Activated naive CD4-positive, alpha-beta T cell treated with anti-CD3 and anti-CD28 coated beads, Interleukin-2, amount 50 U/mL, for 72 hours (primary cell): ENCODE data around the gene ZDHHC22. TPM values are rescaled to one million over a fixed set of nuclear protein-coding genes. Genes with fewer than 3 reads are reported as not detected.

Experiments used
- ATAC-seq, 2 donors: fragments of 150-1000 bp; cut with Tn5 transposase; 2 replicates each; pipeline ENCODE4 v1.10.0; 2021; ENCODE audit warnings: mild to moderate bottlenecking in 2 of 2, moderate library complexity in 2 of 2
- DNase-seq, 2 donors: peaks; one replicate each; pipeline ENCODE4 v3.0.0; 2021 to 2022; ENCODE audit warnings: low spot score in 2 of 2
- H3K27ac Mint-ChIP-seq, 2 donors: one replicate each; pipeline ENCODE4 v1.8.0; 2022; ENCODE audit warnings: mild to moderate bottlenecking in 2 of 2, mixed read lengths in 2 of 2
- H3K36me3 Mint-ChIP-seq, 2 donors: one replicate each; pipeline ENCODE4 v1.8.0; 2022; ENCODE audit warnings: mixed read lengths in 2 of 2
- H3K9me3 Mint-ChIP-seq, 2 donors: one replicate each; pipeline ENCODE4 v1.8.0; 2022; ENCODE audit warnings: mixed read lengths in 2 of 2
- total RNA-seq, 2 donors: library from RNA; stranded (reverse); gene quantifications; one replicate each; pipeline ENCODE4 v1.2.3, GENCODE V29; 2022

Gene ZDHHC22
- total RNA-seq, 2 donors from 2014 or later: not detected

DNA sequence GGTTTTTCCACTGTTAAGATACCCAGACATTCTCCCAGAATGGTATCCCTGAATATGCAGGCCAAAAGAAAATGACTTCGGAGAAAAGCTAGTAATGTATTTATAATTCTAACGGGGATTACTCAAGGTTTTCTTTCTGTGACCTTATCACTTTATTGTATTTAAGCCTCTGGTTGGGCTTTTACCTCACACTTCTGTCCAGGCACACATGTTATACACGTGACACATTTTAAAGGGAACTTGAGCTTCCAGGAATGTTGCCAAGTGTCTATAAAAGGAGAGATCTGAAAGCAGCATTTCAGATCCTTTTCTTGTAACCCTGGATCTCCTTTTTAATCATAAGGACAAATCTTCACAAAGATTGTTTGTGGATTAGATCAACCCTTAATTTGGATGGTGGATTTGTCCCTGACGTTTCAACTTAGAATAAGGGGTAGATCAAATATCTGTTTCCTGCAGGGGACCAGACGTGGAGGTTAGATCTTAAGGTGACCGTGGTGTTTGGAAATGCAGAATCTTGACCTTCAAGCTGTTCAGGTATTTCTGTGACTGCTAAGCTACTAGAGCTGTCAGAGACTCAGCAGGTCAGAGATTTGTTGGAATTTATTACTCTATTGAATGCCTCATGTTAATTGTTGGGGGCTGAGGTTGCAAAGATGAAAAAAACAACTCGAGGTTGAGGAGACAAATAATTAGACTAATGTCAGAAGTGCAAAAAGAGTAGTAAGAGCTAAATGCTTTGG is 42.0 kb downstream of the ZDHHC22 start:
- Mint-ChIP-seq H3K36me3 (peaks cover 5 to 7% of the 10 kb centered on the region in 2 donors), H3K27ac (peak overlapping the region in 1 of 2 donors; percentile 88), H3K9me3 (no peaks in the 10 kb centered on the region)
- ATAC-seq: no peak
- no peak for DNase-seq

DNA sequence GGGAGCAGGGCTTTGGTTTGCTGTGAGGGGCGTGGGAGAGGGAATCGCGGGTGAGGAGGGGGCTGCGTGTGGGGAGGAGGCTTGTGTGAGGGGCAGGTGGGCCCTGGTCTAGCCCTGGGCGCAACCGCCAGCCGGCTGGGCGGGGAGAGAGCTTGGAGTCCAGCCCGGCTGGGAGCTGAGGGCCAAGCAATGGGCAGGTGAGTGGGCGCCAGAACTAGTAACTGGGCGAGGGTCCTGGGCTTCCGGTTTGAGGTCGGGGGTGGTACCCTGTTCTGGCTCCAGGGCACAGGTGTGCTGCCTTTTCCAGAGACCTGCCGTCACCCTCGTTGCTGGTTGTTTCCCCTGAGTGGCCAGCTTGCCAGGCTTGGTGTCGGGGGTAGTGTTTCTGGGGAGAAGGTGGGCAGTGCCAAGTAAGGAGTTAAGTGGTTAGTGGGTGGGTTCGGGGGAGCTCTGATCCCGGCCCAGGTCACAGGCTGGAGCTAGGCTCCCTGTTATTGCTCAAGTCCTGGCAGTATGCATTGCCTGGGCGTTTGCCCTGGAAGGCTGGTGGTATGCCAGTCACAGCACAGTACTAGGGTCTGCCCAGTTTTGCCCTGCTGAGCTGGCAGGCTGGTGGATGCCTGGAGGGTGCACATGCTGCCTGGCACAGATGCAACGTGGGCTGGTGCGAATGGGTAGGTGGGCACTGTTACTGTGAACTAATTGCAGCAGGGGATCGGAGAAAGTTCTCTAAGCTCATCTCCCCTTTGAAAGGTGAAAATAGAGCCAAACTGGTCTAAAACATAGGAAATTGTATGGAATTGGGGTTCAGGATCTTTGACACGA is 42.9 kb downstream of the ZDHHC22 start:
- Mint-ChIP-seq H3K36me3 (peaks cover 5 to 7% of the 10 kb centered on the region in 2 donors), H3K27ac (peak overlapping the region; percentile 88 to 97), H3K9me3 (no peaks in the 10 kb centered on the region)
- no peak for ATAC-seq
- peak; percentile 30 to 65 for DNase-seq

DNA sequence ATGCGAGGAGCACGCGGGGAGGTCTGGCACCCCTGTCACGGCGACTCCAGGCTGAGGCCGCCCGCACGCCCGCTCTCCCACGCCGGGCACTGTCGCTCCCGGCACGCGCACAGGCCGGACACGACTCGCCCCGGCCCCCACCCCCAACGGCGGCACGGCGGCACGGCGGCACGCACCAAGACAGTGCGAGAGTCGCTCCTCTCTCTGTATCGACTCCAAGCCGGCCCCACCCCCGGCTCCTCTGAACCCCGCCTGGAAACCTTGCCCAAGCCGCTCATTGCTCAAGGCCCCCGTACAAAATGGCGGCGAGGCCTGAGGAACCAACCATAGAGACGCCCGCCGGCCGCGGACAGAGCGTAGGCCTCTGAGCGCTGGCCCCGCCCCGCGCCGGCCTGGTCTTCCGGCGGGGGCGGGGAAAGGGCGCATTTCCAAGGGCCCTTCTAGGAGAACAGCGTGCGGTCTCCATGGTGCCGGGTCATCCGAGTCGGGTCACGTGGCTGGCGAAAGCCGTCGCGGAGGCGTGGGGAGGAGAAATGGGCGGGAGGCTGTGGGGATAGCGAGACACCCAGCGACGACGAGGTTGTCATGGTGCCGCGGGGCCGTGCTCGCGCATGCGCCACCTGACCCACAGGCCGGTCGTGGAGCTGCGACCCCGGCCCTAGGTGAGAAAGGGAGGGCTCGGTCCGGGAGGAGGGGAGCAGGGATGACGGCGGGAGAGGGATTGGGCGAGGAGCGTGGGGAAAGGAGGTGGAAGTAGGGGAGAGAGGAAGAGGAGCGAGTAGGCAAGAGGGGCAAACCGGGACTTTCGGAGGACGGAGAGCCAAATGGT is 43.7 kb downstream of the ZDHHC22 start, which contains the start of gene CIPC:
TSS of gene CIPC (plus strand) at position 559 of the 829 bp plus-strand sequence. CDS start 7,451 bp downstream, outside the sequence.
- Mint-ChIP-seq H3K9me3 (no peaks in the 10 kb centered on the region), H3K27ac (peak within 1 kb of the TSS; percentile 88 to 99), H3K36me3 (peaks cover 5 to 7% of the 10 kb centered on the region in 2 donors)
- peak; percentile 98 to 99 for DNase-seq
- ATAC-seq: peak; percentile 91 to 93

DNA sequence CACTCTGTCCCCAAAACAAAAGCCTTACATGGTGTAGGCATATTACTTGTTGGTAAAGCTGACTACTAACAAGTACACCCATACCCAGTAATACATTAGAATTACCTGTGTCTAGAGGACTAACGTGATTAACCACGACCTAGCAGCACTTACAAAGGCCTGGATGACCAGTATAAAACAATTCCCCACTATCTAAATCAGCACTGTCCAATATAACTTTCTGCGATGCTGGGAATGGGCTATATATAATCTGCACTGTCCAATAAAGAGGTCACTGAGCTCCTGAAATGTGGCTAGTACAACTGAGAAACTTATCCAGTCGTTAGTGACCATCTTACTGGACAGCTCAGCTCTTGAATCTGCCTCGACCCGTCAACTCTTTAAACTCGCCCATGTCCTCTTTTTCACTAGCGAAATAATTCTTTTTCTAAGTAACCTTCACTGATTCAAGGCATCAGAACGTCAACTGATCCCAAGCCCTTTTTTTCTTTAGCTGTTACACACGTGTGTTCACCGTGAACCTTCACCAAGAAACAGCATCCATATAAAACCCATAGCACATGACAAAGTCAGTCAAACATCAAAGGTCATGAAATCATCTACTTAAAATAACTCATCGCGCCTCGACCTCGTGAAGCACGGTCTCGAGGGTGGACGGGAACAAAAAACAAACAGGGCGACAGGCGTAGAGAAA is 44.4 kb downstream of the ZDHHC22 start:
- Mint-ChIP-seq H3K9me3 (no peaks in the 10 kb centered on the region), H3K36me3 (peaks cover 5 to 7% of the 10 kb centered on the region in 2 donors), H3K27ac (peak overlapping the region; percentile 88 to 99)
- ATAC-seq (no peak), DNase-seq (no peak)

DNA sequence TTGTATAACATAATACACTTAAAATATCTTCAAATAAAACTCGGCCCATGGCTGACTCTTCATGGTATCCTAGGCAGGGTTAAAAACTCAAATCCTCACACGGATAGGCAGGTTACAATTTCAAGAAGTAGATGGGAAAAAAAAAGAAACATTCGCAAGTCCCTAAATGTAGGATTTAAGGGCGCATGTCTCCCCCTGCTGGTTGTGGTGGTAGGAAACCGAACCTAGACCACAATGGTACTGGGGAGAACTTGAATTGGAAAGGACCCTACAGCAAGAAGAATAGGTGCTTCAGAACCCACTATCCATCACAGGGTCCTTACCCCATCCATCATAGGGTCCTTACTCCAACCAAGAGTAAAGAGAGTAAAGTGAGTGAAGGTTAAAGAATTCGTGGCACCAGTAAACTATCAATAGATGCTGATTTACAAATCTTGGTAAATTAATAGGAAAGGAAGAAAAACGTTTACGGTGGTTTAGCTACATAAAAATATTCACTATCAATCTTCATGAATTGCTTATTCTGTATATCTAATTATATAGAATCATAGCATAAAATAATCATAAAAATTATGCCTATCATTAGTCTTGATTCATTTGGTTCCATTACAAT is 46.8 kb downstream of the ZDHHC22 start:
- peak in 1 of 2 donors; percentile 81 for DNase-seq
- H3K36me3 Mint-ChIP-seq: peaks cover 7 to 8% of the 10 kb centered on the region in 2 donors
- no peak overlapping the region for H3K27ac Mint-ChIP-seq
- no peak for ATAC-seq
- peaks cover 0 to 11% of the 10 kb centered on the region in 2 donors for H3K9me3 Mint-ChIP-seq

DNA sequence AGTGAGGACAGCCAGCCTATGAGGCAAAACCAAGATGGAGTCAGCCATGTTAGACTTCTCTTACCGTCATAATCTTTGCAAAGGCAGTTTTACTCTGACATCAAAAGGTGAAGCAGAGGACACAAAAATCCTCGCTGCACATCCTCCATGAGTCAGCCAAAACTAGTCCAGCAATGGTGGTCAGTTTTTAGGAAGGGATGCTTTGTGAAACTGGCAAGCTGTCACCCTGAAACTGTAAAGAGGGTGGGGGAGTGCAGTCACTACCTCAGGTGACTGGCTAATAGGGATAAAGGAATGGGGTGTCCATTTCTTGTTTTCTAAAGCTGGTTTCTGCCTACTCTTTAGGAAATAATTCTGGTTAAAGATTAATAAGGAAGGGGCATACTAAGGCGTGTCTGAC is 48.9 kb downstream of the ZDHHC22 start:
- Mint-ChIP-seq H3K9me3 (peaks cover 0 to 13% of the 10 kb centered on the region in 2 donors), H3K36me3 (peaks cover 0 to 12% of the 10 kb centered on the region in 2 donors), H3K27ac (no peak overlapping the region)
- DNase-seq: no peak
- ATAC-seq: no peak

DNA sequence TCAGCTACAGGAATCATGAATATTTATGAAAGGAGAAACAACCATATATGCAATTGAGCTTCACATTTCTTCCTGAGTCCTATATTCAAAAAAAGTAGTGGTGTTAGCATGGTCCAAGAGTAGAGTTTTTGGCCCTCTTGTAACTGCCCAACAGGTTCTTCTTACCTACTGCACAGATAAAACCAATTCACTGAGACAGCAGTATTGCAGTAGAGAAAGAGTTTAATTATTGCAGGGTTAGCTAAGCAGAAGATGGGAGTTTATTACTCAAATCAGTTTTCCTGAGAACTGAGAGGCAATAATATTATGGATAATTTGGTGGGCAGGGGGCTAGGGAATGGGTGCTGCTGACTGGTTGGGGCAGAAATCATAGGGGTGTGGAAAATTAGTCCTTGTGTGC is 50.1 kb downstream of the ZDHHC22 start:
- ATAC-seq: no peak
- Mint-ChIP-seq H3K9me3 (peaks cover 0 to 13% of the 10 kb centered on the region in 2 donors), H3K27ac (no peak overlapping the region), H3K36me3 (peaks cover 0 to 6% of the 10 kb centered on the region in 2 donors)
- no peak for DNase-seq

DNA sequence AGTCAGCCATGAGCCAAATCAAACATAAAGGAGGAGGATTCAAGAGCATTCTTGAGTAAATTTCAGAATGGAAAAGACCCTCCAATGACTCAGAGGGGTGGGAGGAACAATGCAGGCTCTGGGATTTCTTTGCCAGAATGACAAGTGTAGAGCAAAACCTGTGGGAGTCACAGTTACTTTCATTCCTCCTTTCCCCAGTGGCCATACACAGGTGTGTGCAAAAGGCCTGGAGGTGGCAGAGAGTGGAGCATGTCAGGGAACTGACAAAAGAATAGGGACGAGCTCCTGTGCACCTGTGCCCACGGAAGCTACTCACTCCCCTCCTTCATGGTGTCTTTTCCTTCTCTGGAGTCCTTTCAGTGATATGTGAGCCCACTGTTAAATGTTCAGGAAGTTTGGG is 52.9 kb downstream of the ZDHHC22 start:
- ATAC-seq (no peak), DNase-seq (no peak)
- H3K36me3 Mint-ChIP-seq: peaks cover 0 to 6% of the 10 kb centered on the region in 2 donors
- H3K27ac Mint-ChIP-seq: no peak overlapping the region
- H3K9me3 Mint-ChIP-seq: peaks cover 0 to 13% of the 10 kb centered on the region in 2 donors

DNA sequence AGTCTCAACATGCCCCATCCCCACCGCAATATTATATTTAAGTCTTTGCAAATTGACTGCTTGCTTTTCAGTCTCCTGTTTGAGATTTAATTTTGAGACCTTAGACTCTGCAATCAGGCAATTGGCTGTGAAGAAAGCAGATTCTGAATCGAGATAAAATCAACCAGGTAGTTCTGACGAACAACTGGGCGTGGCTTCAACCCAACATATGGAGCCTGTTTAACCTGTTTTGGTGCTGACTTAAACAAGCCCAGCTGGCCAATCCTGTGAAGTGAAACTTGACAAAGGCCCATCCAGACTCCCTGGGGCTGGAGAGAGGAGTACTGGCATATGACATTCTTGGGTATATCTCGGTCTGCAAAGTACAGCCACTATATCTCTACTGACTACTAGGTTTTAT is 53.4 kb downstream of the ZDHHC22 start:
- H3K36me3 Mint-ChIP-seq: peaks cover 0 to 6% of the 10 kb centered on the region in 2 donors
- H3K9me3 Mint-ChIP-seq: peaks cover 0 to 13% of the 10 kb centered on the region in 2 donors
- H3K27ac Mint-ChIP-seq: peak overlapping the region in 1 of 2 donors; percentile 18
- DNase-seq (no peak), ATAC-seq (no peak)

DNA sequence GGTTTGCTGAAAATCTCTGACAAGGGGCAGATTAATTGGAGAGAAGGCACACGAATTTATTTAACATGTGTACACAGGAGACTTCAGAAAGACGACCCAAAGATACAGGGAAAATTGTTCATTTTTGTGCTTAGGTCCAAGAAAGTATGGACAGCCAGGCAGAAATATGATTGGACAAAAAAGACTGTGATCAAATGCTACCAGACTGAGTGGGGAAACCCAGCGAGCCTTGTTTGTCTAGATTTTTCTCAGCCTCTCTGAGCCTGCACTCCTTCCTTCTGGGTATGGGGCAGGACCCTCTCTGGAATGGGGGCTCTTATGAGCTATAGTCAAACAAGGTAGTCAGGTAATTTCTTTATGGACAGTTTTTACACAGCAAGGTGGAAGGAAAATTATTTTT is 54.0 kb downstream of the ZDHHC22 start:
- no peak for ATAC-seq
- H3K9me3 Mint-ChIP-seq: peaks cover 0 to 13% of the 10 kb centered on the region in 2 donors
- peak overlapping the region in 1 of 2 donors; percentile 18 for H3K27ac Mint-ChIP-seq
- peaks cover 0 to 6% of the 10 kb centered on the region in 2 donors for H3K36me3 Mint-ChIP-seq
- DNase-seq: no peak

DNA sequence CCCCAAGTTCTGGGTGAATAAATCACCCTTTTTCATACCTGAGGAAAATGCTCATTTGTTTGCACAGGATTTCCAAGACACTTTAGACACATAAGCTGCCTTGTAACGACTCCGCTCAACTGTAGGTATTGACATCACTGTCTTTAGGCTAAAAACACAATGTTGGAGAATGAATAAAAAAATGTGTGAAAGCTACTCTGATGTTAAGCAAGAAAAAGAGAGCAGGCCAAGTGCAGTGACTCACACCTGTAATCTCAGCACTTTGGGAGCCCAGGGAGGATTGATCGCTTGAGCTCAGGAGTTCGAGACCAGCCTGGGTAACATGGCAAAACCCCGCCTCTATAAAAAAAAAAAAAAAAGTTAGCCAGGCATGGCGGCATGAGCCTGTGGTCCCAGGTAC is 54.6 kb downstream of the ZDHHC22 start:
- H3K36me3 Mint-ChIP-seq: peaks cover 0 to 6% of the 10 kb centered on the region in 2 donors
- peaks cover 0 to 13% of the 10 kb centered on the region in 2 donors for H3K9me3 Mint-ChIP-seq
- ATAC-seq: peak in 1 of 2 donors; percentile 22
- H3K27ac Mint-ChIP-seq: peak overlapping the region; percentile 47 to 57
- no peak for DNase-seq

DNA sequence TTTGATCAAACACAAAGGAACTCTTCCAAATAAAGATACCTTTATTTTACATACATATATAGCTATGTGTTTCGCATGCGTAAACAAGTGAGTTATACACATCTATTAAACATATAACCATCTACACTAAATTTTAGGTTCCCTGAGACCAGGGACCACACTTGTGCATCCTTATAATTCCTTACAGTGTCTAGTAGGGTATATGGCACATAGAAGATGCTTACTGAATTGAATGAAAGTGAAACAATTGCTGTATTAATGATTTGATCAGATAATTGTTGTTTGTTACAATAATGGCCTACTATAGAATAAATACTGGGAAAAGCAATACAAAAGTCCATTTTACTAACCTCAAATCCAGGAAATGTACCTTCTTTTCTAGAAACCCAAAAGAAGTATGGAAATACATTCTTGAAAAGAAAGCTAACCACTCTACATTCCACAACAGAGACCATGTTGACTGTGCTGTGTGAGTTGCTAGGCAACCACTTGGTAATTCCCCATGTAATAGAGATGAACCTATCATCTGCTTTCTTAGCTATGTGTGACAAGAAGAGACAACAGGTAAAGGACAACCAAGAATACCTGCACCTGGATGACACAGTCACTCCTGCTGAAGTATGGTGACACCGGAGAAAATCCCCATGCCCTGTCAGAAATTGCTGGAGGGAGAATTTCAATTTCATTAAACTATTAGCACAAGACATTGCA is 55.4 kb downstream of the ZDHHC22 start:
- DNase-seq (no peak), ATAC-seq (peak; percentile 85 to 94)
- peak overlapping the region in 1 of 2 donors; percentile 47 for H3K27ac Mint-ChIP-seq
- peaks cover 0 to 6% of the 10 kb centered on the region in 2 donors for H3K36me3 Mint-ChIP-seq
- H3K9me3 Mint-ChIP-seq: peaks cover 0 to 8% of the 10 kb centered on the region in 2 donors

DNA sequence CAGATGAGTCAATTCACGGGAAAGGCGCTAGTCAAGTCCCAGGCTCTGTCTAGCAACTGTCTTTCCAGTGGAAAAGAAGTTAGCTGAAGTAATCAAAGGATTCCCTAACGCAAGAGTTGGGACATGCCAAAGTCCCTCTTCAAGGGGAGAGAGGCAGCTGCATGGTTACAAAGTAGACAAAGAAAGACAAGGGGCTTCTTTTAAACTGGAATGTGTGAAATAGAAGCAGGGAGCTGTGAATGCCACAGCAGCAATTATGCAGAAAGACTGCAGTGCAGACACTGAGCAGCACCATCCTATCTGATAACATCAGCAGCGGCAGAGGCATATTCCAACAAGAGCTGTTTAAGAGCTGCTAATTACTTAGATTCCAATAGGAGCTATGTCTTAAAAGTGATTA is 56.1 kb downstream of the ZDHHC22 start:
- H3K36me3 Mint-ChIP-seq: peaks cover 0 to 6% of the 10 kb centered on the region in 2 donors
- DNase-seq: no peak
- H3K27ac Mint-ChIP-seq: no peak overlapping the region
- H3K9me3 Mint-ChIP-seq: peaks cover 0 to 5% of the 10 kb centered on the region in 2 donors
- no peak for ATAC-seq

DNA sequence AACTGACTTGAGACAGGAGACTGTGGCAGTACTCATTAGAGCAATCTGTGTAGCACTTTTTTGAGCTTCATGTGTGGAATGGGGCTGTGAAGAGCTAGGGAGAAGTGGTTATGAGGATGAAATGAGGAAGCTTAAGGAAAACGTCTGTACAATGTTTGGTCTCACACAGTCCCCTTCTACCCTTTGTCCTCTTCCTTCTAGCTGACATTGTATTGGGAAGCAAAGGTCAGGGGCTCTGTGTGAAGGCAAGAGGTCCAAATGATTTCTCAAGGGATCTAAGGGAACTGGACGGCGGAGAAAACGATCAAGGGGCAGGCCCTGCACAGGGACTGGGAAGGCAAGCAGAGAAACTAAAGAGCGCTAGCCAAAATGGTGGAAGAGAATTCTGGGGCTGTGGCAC is 56.6 kb downstream of the ZDHHC22 start:
- DNase-seq: no peak
- Mint-ChIP-seq H3K36me3 (peaks cover 0 to 10% of the 10 kb centered on the region in 2 donors), H3K9me3 (peaks cover 3 to 8% of the 10 kb centered on the region in 2 donors), H3K27ac (peak overlapping the region in 1 of 2 donors; percentile 1)
- no peak for ATAC-seq

DNA sequence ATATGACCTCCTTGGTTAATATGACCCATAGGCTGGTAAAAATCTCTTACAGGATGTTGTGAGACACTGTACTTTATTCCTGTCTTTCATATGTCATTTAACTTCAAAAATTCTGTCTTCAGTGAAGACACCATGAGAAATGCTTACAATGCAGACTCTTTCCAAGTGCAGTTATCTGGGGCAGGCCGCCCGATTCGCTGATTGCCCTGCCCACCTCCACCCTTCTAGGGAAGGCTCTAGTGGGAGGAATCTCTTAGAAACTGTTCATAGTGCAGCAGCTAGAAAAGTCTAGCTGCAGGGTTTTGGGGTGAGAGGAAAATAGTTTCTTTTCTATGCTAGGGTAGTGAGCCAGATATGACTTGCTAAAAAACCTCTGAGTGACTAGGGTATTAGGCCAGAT is 58.5 kb downstream of the ZDHHC22 start:
- peaks cover 0 to 9% of the 10 kb centered on the region in 2 donors for H3K36me3 Mint-ChIP-seq
- peaks cover 7 to 8% of the 10 kb centered on the region in 2 donors for H3K9me3 Mint-ChIP-seq
- H3K27ac Mint-ChIP-seq: no peak overlapping the region
- ATAC-seq: no peak
- DNase-seq: no peak
